ENCODE measurements around the gene ALPK1.

- TF ChIP-seq CTCF (IDR thresholded peaks at IDR 0.05; ENCODE audit: borderline replicate concordance, extremely low read depth, low read length, poor library complexity, severe bottlenecking): no peak
- TF ChIP-seq EZH2 (IDR thresholded peaks at IDR 0.05; ENCODE audit: borderline replicate concordance, low read depth, low read length, severe bottlenecking): no peak
Measured at GRCh38 chr4:112426416-112426815, 129.2 kb downstream of the ALPK1 start.
